CD4-positive, alpha-beta T cell treated with Interleukin-10 for 1 hour (primary cell): ENCODE results near the gene DLST.

Experiments used
- DNase-seq: peaks from one replicate; pipeline ENCODE4 v3.0.0-alpha.2; 2020

Gene DLST

GRCh38 chr14:74861734-74862090 is 20.0 kb upstream of the DLST start:
- DNase-seq = no peak

GRCh38 chr14:74863274-74863673 is 18.4 kb upstream of the DLST start:
- no peak for DNase-seq

GRCh38 chr14:74864198-74864597 is 17.5 kb upstream of the DLST start:
- no peak for DNase-seq

- DNase-seq = no peak
These were observed 16.6 kb upstream of the DLST start for GRCh38 chr14:74865156-74865555.

- no peak for DNase-seq
These were observed 14.9 kb upstream of the DLST start for GRCh38 chr14:74866708-74867389.

GRCh38 chr14:74867673-74868072 is 14.0 kb upstream of the DLST start:
- peak; percentile 45 for DNase-seq

- DNase-seq = no peak
These were observed 13.0 kb upstream of the DLST start for GRCh38 chr14:74868739-74869138.

GRCh38 chr14:74871819-74872218 is 9.9 kb upstream of the DLST start:
- DNase-seq = no peak

DNA sequence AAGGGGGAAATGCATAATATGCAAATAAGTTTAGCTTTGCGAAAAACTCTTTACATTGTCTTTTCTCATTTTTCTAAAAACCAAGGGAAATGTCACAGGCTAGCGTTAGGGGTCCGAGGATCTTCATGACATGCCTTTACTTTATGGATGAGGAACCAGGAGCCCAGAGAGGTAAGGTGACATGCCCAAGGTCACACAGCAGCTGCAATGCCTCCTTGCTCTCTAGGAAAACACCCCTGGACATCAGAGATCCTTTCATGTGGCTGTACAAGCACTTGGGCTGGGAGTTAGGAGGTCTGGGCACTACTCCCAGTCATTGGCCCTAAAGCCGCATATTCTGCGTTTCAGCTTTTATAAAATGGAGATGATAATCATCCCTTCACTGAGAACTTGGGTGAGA is 6.5 kb upstream of the DLST start:
- no peak for DNase-seq

DNA sequence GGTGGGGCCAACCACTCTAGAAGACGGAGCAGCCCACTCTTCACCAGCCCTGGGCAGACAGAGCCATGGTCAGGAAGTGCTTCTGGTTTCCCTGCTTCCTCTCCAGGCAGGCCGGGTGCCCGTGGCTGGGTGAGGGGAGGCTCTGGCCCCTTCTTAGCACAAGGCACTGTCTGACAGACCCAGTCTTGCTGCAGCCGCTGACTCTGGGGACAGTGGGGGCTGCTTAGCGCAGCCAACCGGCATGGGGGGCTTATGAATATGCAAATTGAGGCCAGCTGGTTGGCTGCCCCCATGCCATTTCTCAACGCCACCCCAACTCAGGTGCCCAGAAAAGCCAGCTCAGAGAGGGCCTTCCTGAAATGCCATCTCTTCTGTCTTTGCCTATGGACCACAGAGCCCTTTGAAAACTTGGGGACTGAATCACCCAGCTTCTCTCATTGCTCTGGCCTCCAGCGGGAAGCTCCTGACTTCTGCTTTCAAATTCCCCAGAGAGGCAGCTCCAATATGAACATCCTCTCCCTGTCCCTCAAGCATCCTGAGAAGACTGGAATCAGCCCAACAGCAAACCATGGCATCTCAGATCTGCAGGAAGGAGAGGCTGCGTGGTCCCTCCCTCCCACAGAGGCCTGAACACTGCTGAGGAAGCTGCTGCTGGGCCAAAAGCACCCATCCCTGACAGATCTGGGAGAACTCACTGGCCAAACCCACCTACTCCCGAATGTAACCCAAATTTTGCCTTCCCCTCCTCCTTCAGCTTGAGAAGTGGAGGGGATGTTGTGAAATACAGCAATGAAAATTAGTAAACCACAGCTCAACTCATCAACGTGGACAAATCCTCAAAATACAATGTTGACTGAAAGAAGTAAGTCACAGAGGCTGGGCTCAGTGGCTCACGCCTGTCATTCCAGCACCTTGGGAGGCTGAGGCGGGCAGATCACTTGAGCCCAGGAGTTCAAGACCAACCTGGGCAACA is 5.5 kb upstream of the DLST start, which contains the start of gene PROX2:
Gene PROX2 (minus strand): TSS at position 205 of the 973 bp plus-strand sequence. CDS start 12,311 bp downstream, outside the sequence.
- DNase-seq = peak; percentile 21

DNA sequence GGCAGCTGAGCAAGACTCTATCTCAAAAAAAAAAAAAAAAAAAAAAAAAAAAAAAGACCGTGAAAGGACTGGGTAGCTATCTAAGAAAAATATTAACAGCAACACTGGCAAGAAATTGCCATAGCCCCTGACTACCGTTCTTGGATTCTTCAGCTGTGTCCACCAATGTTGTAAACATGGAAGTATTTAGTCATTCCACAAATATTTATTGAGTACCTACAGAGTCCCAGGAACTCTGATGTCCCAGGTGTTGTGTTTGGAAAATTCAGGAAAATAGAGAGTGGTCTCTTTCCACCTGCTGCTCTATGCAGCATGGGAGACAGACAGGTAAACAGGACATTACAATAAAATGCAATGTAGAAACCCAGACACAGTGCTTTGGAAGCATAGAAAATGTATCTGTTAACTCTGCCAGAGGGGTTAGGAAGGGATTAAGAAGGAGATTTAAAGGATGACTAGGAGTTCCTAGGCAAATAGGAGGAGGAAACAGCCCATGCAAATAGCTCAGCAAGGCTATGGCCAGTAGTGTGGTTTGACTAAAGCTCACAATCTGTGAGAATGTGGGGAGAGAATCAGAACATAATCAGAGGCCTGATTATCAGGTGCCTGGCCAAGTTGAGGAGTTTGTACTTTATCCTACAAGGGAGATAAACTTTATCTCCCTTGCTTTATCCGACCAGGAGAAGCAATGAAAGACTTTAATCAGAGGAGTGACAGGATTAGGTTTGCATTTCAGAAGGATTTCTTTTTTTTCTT is 2.1 kb upstream of the DLST start:
- no peak for DNase-seq

GRCh38 chr14:74882103-74882920 is 596 bp downstream of the DLST start:
- peak; percentile 73 for DNase-seq

GRCh38 chr14:74886001-74886400 is 4.3 kb downstream of the DLST start:
- DNase-seq = no peak

DNA sequence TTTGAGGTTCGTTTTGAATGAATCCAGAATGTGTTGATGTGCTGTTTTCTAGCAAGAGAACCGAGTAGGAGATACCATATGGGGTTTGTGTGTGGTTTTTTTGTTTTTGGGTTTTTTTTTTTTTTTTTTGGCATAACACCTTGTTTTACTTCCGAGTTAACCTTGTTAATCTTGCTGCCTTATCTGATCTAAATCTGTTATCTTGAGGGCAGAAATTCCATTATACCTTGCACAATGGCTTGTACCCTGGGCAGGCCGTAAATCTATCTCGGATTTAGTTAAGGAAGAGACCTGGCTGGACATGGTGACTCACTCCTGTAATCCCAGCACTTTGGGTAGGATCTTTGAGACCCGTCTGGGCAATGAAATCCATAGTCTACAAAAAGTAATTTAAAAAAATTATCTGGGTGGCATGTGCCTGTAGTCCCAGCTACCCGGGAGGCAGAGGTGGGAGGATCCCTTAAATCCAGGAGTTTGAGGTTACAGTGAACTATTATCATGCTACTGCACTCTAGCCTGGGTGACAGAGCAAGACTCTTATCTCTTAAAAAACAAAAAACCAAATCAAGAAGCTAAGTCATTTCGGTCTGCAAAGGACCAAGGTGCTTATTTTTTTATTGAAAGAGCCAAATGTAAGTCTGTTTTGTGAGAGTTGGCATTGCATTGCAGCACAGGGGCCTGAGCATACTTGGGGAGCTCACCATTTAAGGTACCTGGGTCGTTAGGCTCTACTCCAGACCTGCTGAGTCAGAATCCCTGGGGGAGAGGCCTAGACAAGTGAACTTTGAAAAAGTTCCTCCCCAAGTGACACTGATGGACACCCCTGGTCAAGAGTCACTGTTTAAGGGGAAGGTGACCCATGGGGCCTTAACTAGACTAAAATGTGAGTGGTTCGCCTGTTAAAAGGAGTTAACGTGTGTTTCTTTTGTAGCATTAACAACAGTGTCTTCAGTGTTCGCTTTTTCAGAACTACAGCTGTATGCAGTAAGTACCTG is 6.7 kb downstream of the DLST start:
- DNase-seq = peak; percentile 15

DNA sequence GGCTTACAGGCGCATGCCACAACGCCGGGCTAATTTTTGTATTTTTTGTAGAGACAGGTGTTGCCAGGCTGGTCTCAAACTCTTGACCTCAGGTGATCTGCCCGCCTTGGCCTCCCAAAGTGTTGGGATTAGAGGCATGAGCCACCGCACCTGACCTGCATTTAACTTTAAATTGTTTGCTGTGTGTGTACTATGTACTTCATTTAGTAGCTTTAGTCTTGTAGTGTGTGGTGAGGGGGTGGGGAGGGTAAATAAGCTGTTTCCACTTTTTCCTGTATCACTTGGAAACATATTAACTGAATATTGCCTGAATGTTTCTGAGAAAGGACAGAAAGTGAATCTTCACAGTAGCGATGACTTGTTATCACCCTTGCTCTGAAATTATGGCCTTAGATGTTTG is 8.5 kb downstream of the DLST start:
- DNase-seq = no peak

DNA sequence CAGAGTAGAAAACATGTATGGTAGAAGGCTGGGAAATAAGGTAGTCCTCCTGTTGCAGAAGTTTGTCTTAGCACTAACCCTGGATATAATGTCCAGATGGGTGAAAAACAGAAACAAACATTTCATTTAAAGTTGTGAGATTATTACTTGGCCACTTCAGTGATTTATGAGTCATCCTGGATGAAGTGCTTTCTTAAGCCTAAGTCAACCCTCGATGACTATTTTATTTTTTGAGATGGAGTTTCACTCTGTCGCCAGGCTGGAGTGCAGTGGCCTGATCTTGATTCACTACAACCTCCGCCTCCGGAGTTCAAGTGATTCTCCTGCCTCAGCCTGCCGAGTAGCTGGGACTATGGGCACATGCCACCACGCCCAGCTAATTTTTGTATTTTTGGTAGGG is 10.2 kb downstream of the DLST start:
- no peak for DNase-seq

GRCh38 chr14:74892745-74893144 is 11.0 kb downstream of the DLST start:
- DNase-seq = no peak

DNA sequence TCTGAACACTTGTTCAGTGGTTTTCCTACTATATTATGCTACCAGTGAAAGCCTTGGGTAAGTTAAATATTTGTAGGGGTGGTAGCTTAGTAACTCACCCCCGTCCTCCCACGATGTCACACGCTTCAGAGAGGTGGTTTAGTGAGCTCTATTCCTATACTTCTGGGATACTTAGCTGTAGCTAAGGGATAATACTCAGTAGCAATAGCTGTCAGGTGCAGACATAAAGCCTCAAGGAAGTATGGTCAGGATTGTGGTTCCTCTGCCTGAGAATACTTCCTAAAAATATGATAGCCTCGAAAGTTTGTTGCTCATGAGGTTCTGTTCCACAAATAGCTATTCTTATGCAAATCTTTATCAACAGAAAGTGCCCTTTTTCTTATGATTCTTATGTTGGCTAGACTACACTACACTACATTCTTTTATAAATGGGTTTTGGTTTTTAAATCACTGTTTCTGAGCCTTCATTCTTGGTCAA is 11.9 kb downstream of the DLST start:
- DNase-seq = no peak

DNA sequence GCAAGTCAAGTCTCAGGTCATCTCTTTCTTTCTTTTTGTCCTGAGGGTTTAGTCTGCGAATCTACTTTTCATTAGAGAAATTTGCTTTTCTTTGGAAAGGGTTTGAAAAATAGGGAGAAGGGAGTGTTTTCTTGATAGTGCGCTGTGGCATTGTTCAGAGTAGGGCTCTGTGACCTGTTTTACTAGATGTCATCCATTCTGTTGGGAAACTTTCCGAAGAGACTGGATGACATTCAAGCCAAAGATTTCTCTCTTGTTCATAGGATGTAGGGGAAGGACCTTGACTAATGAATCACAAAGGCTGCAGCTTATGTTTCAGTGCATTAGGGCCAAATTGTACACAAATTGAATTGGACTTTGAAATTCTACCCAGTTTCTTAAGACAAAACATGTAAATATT is 14.7 kb downstream of the DLST start:
- no peak for DNase-seq

DNA sequence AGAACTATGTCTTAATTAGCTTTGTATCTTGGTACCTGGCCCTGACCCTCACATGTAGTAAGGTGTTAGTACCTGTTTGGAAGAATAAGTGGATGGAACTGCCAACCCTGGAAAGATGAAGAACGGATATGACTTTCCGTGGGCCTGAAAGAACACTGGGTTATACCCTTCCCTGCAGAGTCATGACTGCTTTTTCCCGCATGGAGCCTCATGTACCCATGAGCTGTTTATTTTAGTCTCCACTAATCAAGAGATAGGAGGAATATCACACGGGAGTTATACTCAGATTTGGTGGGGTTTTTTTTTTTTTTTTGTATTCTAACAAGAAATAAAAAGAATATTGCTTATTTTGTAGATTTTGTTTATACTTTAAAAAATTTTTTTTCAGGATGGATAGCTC is 15.9 kb downstream of the DLST start:
- DNase-seq = no peak

DNA sequence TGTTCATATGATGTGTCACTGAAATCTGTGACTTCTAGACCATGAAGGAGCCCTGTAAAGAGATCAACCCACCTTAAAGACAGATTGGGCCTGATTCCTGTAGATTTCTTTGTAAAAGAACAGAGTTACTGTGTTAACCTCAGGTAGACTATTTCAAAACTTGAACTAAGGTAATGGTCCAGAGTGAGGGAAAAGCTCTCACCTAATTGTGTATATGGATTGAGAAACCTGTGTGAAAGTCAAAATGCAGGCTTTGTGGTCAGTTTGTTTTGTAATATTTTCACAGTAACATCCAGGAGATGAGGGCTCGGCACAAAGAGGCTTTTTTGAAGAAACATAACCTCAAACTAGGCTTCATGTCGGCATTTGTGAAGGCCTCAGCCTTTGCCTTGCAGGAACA is 16.4 kb downstream of the DLST start:
- DNase-seq = no peak
